AG09309 (cell line): ENCODE measurements around the gene ROPN1.

Source experiments
- DNase-seq: peaks from one replicate; pipeline ENCODE4 v3.0.0-alpha.2; 2010; ENCODE audit warnings: low read depth
- H3K4me3 ChIP-seq: 2 replicates; pipeline ENCODE4 v1.5.1; 2011; ENCODE audit warnings: mild to moderate bottlenecking, low read depth, low read length, moderate library complexity; ENCODE audit not compliant: control insufficient read depth
- CTCF ChIP-seq: IDR thresholded peaks from 2 replicates; pipeline ENCODE4 v1.5.1; 2011; ENCODE audit warnings: mild to moderate bottlenecking, low read depth, low read length, inconsistent platforms; ENCODE audit not compliant: insufficient read depth, control insufficient read depth; ENCODE audit errors: missing control alignments

ROPN1 gene

GRCh38 chr3:123939706-123940105, 52.2 kb downstream of the ROPN1 start:
- H3K4me3 ChIP-seq, result no peak overlapping the region
- no peak for DNase-seq
- TF ChIP-seq CTCF, result no peak

- no peak for DNase-seq
- no peak for TF ChIP-seq CTCF
- no peak overlapping the region for H3K4me3 ChIP-seq
These were observed 55.5 kb downstream of the ROPN1 start for GRCh38 chr3:123936400-123936799.

- TF ChIP-seq CTCF, result no peak
- no peak overlapping the region for H3K4me3 ChIP-seq
- DNase-seq, result no peak
These were observed 56.1 kb downstream of the ROPN1 start for GRCh38 chr3:123935830-123936229.

- no peak for DNase-seq
- no peak for TF ChIP-seq CTCF
- H3K4me3 ChIP-seq, result no peak overlapping the region
These were observed 57.7 kb downstream of the ROPN1 start for GRCh38 chr3:123934250-123934649.

GRCh38 chr3:123930445-123930844, 61.5 kb downstream of the ROPN1 start:
- DNase-seq, result no peak

GRCh38 chr3:123929325-123929724, 62.6 kb downstream of the ROPN1 start:
- DNase-seq, result no peak
- no peak overlapping the region for H3K4me3 ChIP-seq
- TF ChIP-seq CTCF, result no peak

More at GRCh38 chr3:123930445-123930844, 61.5 kb downstream of the ROPN1 start:
- H3K4me3 ChIP-seq, result no peak overlapping the region
- TF ChIP-seq CTCF, result no peak

- H3K4me3 ChIP-seq, result no peak overlapping the region
- no peak for TF ChIP-seq CTCF
- DNase-seq, result no peak
These were observed 65.5 kb downstream of the ROPN1 start for GRCh38 chr3:123926396-123926795.
